ENCODE data around the gene TMEM52B. TPM values are rescaled to one million over a fixed set of nuclear protein-coding genes. Genes with fewer than 3 reads are reported as not detected.

Gene TMEM52B
- polyA plus RNA-seq, 1 donor: 0.23 TPM

Other genes with a start within 250 kb of the TMEM52B start
- gene CLEC2A, start 246.7 kb upstream of the TMEM52B start, polyA plus RNA-seq (ENCODE audit: insufficient read length): not detected
- gene CLEC12A, start 207.6 kb upstream of the TMEM52B start, polyA plus RNA-seq (ENCODE audit: insufficient read length): 0.56 TPM
- not detected for gene CLEC1B, start 179.9 kb upstream of the TMEM52B start, polyA plus RNA-seq (ENCODE audit: insufficient read length)
- 0.12 TPM for gene CLEC12B, start 168.4 kb upstream of the TMEM52B start, polyA plus RNA-seq (ENCODE audit: insufficient read length)
- gene CLEC9A, start 148.3 kb upstream of the TMEM52B start, polyA plus RNA-seq (ENCODE audit: insufficient read length): 0.12 TPM
- 2.3 TPM for gene CLEC1A, start 80.0 kb upstream of the TMEM52B start, polyA plus RNA-seq (ENCODE audit: insufficient read length)
- 4.2 TPM for gene CLEC7A, start 48.8 kb upstream of the TMEM52B start, polyA plus RNA-seq (ENCODE audit: insufficient read length)
- gene OLR1, start 6.9 kb upstream of the TMEM52B start, polyA plus RNA-seq (ENCODE audit: insufficient read length): 2.3 TPM
- gene GABARAPL1, start 33.8 kb downstream of the TMEM52B start, polyA plus RNA-seq (ENCODE audit: insufficient read length): 21.2 TPM
- gene KLRD1, start 128.8 kb downstream of the TMEM52B start, polyA plus RNA-seq (ENCODE audit: insufficient read length): 0.59 TPM
- gene KLRK1, start 211.0 kb downstream of the TMEM52B start, polyA plus RNA-seq (ENCODE audit: insufficient read length): 0.48 TPM
- gene KLRC4, start 230.7 kb downstream of the TMEM52B start, polyA plus RNA-seq (ENCODE audit: insufficient read length): not detected
- not detected for gene KLRC3, start 241.6 kb downstream of the TMEM52B start, polyA plus RNA-seq (ENCODE audit: insufficient read length)

All from hindlimb muscle (tissue), 1 donor.